NCI-H2227 treated with DMSO at 0.1 percent for 48 hours (cell line): ENCODE data around the gene API5.
"Not testable (repeated sequence)": the region's sequence is repeated elsewhere in the genome, so short reads cannot be mapped to it uniquely, and the experiment has no call there.

Experiments
- DNase-seq: peaks from one replicate; lab custom pipeline; 2025; lab: John Stamatoyannopoulos, UW

API5 gene

DNA sequence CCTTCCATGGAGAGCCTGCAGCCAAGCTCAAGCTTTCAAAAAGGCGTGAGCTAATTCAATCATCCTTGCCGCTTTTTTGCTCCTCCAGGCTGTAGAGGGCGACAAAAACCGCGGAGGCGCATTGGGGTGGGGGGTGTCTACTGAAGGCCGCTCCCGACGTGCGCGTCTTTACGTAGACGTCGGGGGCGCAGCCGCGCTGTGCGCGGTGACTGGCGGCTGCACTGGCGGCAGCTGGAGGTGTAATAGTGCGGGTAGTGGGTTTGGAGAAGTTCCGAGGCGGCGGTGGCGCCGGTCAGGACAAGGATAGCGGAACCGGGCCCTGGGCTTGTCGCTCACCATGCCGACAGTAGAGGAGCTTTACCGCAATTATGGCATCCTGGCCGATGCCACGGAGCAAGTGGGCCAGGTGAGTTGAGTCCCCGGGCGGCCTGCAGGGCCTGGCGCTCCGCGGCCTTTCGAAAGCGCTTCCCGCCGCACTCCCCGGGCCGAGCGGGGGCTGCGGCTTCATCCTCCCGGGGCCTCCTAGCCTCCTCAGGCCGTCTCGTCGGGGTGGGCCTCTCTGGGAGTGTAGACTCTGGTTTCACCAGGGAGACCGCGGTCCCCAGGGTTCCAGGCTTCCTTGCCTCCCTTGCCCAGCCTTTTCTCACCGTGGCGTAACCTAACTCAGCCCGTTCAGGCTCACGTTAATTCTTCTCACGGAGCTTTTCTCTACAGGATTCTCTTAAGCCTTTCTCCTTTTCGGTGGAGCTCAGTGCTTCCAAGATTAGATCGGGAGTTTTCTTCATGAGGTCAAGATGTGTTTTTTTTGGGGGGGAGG, at the start of gene API5:
API5 (plus strand) TSS at position 206 of the 817 bp plus-strand sequence; CDS start at position 338, 132 bp downstream.
- peak; percentile 94 for DNase-seq

DNA sequence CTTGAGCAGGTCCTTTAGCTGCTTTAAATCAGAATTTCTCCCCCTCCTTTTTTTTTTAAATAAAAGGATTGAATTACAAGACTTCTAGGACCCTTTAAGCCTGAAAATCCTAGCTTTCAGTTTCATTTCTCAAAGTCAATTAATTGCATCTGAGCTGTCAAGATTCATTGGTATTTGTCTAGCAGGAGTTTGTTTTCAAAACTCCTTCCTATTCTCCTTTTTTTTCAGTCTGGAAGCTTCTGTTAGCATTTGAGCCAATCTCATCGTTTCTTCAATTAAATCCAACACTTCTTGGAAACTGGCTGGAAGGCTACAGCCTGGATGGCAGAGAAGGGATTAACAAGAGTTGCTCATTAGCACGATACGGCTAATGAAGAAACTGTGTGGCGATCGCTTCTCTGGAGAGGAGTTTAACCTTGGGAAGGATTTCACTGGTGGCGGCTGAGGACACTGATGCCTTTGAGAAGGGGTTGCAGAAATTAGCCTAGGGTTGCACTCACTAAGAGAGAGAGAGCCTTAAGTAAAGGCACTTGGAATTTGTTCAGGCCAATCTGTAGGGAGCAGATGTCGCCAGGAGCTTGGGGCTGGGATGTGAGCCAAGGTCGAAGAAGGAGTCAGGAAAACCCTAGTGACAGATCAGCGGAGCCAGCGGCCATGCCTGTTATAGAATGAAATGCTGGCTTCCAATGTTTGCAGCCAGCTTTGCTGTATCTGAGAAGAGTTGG, 43.8 kb upstream of the API5 start:
- DNase-seq: no peak

DNA sequence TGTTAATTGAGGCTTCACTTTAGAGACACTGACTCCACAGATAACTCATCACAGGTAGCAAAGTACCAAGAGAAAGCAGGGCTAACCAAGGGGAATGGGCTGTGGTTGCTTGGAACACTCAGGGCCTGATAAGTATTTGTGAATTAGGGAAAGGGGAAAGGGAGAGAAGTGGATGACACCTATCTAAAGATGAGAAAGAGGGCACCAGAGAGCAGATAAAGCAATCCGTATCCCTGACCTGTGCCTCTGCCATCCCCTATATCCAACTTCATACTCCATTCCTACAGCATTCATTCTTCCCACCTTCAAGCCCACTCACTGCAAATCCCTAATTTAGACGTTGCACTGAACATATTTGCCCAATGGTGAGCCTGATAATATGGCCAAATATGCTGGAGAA, 43.0 kb upstream of the API5 start:
- DNase-seq: no peak

DNA sequence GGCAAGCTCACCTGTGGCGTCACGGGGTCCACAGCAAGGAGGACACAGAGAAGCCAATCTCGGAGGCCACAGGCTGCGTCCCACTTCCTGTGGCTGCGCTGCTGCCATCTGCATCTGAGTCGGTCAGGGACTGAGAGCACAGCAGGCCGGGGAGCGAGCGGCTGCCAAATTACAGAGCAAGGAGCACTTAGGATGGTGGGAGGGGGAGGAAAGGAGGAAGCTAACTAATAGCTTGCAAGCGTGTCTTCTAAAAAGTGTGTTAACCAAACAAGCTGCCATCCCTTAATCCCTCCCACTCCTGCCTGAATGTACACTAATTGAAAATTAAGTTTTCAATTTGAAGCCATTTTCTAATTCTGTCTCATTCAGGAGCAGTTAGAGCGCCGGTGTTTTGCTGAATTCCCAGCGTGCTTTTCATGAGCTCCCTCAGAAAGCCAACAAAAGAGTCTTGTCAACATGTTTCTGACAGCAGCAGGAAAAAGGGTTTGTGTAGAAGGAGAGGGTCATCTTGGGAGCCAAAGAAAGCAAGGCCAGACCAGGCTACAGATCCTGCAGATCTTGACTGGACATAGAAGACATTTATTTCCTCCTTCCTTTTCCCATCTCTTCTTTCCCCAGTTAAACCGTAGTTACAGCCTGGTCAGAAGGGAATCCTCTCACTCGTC, 42.4 kb upstream of the API5 start:
- DNase-seq: peak; percentile 25

DNA sequence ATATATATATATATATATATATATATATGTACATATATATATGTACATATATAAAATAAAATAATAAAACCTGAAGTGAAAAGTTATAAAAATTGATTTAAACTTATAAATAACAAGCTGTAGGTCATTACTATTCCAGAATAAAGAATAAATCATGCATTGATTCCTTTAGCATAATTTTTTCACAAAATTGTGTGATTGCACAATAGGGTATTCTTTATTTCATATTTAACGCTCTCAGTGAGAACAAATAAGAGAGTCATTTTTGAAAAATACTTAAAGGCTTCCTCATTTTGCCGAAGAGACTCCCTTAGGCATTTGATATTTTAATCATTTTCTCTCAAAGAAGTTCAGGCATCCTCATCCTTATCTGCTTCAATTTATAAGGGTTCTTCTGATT, 41.3 kb upstream of the API5 start:
- no peak for DNase-seq

DNA sequence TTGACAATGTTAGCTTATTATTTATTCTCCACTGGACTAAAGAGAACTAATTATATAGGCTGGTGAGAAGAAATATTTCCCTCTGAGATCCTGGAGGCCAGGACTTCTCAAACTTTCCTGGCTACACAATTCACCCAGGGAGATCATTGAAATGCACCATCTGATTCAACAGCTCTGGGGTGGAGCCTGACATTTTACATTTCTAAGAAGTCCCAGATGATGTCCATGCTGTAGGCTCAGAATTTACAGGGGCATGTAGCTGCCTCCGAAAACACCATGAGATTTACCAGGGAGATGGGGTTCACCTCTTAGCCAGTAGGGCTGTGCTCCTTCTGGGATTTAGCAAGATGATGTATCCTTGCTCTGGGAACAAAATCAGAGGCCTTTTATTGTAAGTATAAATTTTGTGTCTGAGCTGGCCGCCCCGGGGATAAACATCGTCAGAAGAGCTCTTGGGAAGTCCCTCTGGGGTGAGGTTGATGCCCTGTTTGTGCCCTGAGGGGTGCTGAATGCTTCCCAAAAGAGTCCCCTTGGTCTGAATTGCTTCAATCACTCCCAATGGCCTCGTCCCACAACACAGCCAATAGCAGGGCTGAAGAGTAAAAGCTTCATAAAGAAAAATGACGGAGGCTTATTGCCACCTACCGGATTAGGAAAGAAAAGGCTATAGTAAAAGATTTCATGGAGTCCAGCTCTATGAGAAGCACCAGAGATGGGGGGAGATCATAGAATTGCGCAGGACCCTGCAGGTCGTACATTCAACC, 33.4 kb upstream of the API5 start:
- peak; percentile 50 for DNase-seq

DNA sequence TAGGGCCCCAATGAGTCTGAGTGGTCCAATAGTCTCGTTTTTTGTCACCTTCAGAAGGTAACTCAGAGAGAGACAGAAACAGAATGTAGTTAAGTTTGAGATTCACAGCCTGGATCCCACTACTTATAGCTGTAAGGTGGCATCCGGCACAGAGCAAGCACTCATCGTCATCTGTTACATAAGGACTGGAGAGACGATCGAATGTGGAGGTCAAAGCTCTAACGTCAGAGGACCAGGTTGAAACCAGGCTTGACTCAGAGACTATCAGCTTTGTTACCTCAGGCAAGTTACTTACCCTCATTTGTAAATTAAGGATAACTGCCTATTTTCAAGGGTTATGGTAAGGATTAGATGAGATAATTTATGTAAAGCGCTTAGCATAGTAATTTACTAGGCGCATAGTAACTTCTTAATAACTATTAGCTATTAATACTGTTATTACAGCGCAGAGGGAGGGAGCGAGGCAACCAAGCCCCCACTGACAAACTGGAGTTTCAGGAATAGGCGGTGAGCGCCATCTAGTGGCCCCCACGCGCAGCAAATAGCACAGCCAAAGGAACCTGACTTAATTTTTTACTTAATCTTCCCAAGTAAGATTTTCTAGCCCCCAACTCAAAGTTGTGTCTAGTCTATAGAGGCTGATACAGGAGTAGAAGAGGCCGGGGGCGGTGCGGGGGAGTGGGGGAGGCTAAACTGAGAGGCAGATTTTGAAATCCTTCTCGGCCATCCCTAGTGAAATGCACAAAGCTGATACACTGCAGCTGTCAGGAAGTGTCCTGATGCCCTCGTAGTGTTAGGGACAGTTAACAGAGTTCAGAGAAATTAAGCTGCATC, 29.0 kb upstream of the API5 start:
- DNase-seq: peak; percentile 13

DNA sequence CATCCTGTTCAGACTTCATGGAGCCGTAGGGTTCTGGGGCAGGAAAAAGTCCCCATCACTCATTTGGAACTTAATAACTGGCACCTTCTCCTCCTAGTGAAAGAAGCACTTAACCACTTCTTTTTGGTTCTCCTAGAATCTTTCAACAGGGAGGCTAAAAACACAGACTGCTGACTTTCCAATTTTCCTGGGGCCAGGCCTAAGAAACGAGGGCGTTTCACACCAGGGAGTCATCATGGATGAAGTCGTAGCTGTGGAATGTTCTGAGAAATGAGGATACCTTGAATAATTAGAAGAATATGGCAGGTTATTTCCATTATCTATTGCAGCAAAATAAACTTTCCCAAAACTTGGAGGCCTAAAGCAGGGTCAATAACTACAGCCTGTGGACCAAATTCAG, 26.0 kb upstream of the API5 start:
- no peak for DNase-seq

DNA sequence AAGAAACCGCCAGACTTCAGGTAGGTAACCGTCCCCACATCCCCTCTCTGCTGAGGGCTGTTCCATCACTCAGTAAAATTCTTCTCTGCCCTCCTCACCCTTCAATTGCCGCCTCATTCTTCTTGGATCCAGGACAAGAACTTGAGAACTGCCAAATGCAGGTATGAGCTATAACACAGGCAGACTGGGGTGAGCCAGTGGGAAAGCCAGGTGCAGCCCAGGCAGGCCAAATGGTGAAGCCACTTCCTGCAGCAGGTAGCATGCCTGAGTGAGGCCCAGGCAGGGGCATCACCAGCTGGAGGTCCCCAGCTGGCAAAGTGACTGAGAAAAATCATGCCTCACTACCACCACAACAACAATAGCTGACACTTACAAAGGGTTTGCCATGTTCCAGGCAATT, 22.4 kb upstream of the API5 start:
- no peak for DNase-seq

DNA sequence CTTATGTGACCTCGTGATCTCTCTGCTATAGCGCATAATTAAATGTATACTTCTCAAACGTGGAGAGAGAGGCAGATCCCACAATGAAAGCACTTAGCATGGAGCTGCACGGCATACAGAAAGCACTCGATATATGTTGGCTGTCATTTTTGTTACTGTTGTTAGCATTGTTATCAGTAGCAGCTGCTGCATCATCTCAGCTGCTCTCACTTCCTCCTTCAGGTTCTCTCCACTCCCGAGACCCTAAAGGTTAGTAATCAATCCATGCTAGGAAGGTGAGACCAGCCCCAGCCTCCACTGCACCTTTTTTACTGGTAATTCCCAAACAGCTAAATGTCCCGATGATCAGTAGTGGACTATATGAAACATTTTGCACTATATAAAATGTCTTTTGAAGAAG, 13.4 kb upstream of the API5 start:
- DNase-seq: no peak

DNA sequence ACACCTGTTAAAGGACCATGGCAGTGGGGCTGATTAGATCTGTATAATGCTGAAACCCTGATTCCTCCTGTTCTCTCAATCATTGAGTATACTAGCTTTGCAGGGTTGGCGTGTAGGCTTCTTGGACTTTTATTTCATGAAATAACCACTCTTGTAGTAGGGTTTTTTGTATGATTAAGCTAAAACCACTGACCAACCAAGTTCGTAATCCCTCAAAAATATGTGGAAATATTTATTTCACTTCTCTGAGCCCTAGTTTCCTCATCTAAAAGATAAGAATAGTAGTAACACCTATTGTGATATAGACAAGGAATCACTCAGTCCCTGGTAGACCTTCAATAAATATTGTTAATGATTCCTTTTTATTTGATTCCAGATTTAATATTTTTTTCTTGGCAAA, 4.2 kb downstream of the API5 start:
- DNase-seq: no peak

DNA sequence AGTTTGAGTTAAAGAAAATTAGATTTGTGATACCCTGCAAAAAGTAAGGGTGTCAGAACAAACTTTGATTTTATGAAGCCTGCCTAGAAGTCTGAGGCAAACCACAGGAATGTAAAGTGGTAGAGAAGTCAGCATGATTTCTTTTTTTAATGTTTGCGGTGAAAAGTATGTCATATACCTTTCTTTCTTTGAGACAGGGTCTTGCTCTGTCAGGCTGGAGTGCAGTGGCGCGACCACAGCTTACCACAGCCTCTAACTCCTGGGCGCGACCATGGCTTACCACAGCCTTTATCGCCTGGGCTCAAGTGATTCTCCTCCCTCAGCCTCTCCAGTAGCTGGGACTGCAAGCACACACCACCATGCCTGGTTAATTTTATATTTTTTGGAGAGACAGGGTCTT, 4.7 kb downstream of the API5 start:
- DNase-seq: no peak

DNA sequence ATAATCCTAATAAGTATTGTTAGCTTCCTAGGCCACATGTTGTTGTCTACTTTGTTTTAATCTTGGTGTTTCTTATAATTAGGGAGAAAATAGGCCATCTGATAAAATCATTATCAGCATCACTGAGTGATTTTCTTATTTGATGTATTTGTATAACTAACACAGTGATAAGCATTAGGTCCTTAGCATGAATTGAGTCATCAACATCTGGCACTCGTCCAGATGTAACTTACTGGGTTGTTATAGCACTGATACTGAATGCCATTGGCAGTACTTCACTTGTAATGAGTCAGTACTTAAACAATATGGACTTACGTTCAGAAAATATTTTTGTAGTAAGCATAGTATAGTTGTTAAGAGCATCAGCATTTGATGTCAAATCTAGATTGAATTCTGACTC, 16.2 kb downstream of the API5 start:
- DNase-seq: no peak

DNA sequence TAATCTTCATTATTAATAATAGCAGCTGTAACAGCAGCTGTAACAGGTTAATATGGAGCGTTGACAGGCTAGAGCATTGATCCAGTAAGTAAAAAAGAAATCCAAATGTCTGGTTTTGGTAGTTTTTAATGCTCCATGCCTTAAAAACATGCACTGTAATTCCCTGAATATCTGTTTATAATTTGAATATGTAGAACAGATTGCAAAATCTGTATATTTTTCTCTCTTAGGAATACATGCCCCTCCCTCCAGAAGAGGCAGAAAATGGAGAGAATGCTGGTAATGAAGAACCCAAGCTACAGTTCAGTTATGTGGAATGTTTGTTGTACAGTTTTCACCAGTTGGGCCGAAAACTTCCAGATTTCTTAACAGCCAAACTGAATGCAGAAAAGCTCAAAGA, 16.7 kb downstream of the API5 start:
- DNase-seq: no peak

DNA sequence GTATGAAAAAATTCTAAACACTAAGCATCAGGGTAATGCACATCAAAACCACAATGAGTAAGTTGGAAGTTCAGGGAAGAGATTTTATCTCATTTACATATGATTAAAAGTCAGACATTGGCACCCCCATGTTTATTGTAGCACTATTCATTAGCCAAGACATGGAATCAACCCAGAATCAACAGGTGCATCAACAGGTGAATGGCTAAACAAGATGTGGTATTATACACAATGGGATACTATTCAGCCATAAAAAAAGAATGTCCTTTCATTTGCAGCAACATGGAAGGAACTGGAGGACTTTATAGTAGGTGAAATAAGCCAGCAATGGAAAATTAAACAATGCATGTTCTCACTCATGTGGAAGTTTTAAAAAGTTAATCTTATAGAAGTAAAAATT, 29.4 kb downstream of the API5 start:
- no peak for DNase-seq

DNA sequence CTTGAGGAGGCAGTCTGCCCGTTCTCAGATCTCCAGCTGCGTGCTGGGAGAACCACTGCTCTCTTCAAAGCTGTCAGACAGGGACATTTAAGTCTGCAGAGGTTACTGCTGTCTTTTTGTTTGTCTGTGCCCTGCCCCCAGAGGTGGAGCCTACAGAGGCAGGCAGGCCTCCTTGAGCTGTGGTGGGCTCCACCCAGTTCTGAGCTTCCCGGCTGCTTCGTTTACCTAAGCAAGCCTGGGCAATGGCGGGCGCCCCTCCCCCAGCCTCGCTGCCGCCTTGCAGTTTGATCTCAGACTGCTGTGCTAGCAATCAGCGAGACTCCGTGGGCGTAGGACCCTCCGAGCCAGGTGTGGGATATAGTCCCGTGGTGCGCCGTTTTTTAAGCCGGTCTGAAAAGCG, 39.6 kb downstream of the API5 start:
- not testable (repeated sequence) for DNase-seq

DNA sequence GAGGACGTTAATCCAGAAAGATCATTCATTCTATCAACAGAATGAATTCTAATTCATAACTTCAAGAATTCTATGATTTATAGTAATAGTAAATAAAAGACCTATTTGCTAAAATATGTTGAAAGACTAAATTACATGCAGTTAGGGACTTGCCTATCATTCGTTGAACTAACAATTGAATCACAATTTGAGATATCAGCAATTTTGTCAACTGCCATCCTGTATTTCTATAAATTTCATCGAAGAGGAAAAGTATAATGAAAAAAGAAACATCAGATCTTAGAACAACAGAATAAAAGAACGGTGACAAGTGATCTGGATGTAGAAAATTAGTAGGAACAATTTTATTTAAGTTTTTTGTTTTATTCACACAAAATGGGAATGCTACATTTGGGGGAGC, 42.5 kb downstream of the API5 start:
- DNase-seq: no peak

DNA sequence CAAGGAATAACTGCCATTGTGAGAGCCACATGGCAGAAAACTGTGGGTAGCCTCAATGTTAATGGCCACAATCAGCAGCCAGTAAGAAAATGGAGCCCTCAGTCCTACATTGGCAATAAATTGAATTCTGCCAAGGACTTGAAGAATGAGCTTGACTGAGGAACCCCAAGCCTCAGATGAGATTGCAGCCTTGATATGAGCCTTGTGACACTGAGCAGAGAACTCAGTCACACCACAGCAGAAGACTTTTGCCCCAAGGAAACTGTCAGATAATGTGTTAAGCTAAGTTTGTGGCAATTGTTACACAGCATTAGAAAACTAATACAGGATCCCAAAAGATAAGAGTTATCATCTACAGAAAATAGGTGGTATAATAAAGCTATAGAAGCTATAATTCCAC, 44.5 kb downstream of the API5 start:
- no peak for DNase-seq

DNA sequence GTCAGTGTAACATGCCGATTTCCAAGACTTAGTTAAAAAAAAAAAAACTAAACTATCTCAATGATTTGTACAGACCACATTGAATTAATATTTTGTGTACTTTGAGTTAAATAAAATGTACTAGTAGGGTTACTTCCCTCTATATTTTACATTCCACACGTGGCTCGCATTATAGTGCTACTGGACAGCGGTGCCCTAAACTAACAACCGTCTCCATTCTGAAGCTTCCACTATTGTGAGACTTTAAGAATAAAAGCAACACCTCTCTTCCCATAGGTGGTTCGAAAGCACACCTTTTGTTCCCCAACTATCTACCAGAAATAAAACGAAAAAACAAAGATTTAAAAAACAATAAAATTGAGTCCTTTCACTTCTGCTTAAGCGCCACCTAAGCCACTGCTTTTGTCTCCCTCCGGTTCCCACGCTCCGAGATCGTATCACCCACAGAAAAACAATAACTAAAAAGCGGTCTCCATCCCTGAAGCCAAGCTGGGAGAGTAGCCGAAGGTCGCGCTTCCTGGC, 46.5 kb downstream of the API5 start:
- DNase-seq: no peak

DNA sequence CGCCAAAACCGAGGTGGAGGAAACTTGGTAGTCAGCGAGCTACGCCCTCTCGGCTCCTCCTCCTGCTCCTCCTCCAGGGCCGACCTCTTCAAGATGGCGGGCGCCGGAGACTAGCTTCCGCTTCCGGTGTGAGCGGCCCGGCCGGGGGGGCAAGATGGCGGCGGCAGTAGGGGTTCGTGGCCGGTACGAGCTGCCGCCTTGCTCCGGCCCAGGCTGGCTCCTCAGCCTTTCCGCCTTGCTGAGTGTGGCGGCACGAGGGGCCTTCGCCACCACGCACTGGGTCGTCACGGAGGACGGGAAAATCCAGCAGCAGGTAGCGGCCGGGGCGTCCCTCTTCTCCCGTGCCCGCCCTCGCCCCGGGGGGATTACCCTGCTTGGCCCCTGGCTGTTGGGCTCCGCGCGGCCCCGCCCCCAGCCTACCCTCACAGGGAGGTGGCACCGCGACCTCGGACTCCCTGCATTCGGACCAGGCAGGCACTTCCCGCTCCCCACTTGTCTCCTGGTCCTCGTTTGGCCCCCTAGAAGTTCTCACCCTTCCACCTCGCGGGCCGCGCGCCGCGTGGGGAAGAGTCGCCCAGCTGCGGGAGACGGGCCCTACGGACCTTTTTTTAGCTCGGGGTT, 47.1 kb downstream of the API5 start, which contains the start of gene TTC17:
TTC17 (plus strand) TSS at position 120 of the 621 bp plus-strand sequence; CDS start at position 155, 35 bp downstream.
- DNase-seq: peak; percentile 82
